ENCODE data around the gene GPR146. TPM values are rescaled to one million over a fixed set of nuclear protein-coding genes. Genes with fewer than 3 reads are reported as not detected.
A peak's percentile ranks its signal among the peaks of the same experiment; 100 is the strongest.

The GPR146 gene
- total RNA-seq, 3 donors from 2014 or later, result 0.21 to 0.52 TPM; not detected in 1

DNA sequence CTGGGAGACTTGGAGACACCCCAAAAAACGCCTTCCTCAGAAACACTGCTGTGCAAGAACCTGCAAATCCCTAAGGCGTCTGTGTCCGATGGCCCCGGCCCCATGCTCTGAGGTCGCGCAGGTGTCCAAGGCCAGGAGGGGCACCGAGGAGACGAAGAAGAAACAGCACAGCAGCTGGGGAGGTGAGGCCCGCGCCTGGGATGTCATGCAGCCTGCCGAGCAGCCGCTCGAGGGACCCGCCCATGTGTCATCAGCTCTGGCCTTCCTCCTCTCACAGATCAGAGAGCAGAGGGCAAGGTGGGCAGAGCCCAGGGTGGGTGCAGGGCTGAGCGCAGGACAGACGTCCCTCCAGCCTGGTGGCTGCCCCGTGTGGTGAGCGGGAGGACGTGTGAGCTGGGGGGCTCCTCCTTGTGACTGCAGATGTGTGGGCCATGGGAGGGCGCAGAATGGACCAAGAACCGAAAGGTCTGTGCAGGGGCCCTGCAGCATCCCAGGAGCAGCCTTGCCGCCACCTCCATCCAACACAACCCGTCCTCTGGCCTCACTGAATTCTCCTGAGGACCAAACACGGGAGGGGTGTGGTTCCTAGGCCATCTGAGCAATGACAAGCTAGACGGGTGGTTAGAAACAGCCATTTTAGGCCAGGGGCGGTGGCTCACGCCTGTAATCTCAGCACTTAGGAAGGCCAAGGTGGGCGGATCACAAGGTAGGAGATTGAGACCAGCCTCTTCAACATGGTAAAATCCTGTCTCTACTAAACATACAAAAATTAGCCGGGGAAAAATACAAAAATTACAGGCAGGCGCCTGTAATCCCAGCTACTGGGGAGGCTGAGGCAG, 30.5 kb downstream of the GPR146 start:
- Mint-ChIP-seq H3K4me3 (no peak overlapping the region), H3K36me3 (ENCODE audit: insufficient read depth) (no peaks in the 10 kb centered on the region), H3K4me1 (ENCODE audit: low read depth) (no peaks in the 10 kb centered on the region), H3K9me3 (no peaks in the 10 kb centered on the region), H3K27me3 (ENCODE audit: low read depth) (no peaks in the 10 kb centered on the region)
- ATAC-seq (no peak), DNase-seq (no peak)

DNA sequence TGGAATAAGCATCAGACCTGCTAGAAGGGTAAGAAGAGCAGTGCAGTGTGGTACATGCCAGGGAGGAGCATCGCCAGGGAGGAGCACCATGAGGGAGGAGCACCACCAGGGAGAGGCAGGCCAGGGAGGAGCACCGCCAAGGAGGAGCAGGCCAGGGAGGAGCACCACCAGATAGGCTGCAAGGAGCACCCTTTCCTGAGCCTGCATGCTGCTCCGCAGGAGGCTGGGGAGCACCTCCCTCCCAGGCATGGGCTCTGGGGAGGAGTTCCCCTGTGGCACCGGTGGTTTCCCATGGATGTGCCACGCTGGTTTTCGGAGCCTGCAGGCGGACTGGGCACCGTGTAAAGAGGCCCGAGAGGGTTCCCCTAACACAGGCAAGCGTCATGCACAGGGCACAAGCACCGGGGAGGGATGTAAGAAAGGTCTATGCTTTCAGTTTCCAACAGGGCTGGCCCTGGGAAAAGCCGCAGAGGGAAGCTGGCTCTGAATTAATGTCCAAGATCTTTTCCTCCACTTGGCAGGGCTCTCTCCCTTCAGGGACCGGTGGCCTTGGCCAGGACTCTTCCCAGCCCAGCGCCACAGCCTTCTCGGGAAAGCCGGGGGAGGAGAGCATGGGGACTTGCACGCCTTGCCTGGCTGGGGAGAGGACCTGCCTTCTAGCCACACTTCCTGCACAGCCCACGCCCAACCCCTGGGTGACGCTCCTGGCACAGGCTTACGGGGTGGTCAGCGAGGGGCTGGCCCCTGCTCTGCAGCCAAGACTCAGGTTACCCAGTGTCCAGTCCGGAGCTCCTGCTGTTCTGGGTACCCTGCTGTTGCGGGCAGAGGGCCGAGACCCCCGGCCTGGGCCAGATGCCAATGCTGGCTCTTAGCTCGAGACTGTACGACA, 32.1 kb downstream of the GPR146 start:
- Mint-ChIP-seq H3K36me3 (ENCODE audit: insufficient read depth) (no peaks in the 10 kb centered on the region), H3K9me3 (no peaks in the 10 kb centered on the region), H3K4me1 (ENCODE audit: low read depth) (no peaks in the 10 kb centered on the region), H3K27me3 (ENCODE audit: low read depth) (no peaks in the 10 kb centered on the region), H3K4me3 (no peak overlapping the region)
- ATAC-seq (no peak), DNase-seq (no peak)

DNA sequence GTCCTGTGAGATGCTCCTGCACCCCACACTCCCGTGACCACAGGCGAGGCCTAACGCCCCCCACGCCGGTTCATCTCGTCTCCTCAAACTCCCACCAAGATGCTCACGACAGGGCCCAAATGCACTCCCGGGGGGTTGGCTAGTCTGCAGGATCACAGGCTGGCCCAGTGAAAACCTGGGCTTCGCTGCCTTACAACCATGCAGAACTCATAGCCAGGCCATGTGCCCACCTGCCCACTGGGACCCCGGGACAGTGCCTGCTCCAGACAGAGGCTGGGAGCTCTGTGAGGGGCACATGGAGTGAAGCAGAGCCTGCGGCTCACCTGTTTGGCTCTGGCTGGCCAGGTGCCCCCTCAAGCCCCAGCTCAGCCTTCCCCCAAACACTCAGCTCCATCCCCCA, 34.2 kb downstream of the GPR146 start:
- DNase-seq (no peak), ATAC-seq (no peak)
- Mint-ChIP-seq H3K4me1 (ENCODE audit: low read depth) (no peaks in the 10 kb centered on the region), H3K36me3 (ENCODE audit: insufficient read depth) (no peaks in the 10 kb centered on the region), H3K4me3 (no peak overlapping the region), H3K27me3 (ENCODE audit: low read depth) (no peaks in the 10 kb centered on the region), H3K9me3 (no peaks in the 10 kb centered on the region)

GRCh38 chr7:1078985-1079384, 34.6 kb downstream of the GPR146 start:
- no peaks in the 10 kb centered on the region for H3K36me3 Mint-ChIP-seq (ENCODE audit: insufficient read depth)
- no peak overlapping the region for H3K4me3 Mint-ChIP-seq
- DNase-seq, result no peak
- no peaks in the 10 kb centered on the region for H3K9me3 Mint-ChIP-seq
- no peaks in the 10 kb centered on the region for H3K27me3 Mint-ChIP-seq (ENCODE audit: low read depth)
- ATAC-seq, result no peak
- no peaks in the 10 kb centered on the region for H3K4me1 Mint-ChIP-seq (ENCODE audit: low read depth)

DNA sequence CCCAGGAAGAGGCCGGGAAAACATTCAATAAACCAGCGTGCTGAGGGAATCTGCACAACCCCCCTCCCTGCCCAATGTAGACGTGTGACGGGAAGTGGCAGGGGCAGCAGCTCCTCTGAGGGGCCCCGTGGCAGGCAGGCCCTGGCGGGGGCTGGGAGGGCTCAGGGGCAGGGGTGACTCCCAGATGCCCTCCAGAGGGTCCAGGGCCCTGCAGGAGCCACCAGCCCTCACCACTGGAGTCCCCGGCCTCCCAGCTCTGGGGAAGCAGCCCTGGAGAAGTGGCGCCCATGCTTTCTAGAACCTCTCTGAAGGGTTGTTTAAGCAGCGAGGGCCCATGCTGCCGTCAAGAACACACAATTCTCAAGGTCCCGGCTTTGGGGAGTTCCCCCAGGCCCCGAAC, 35.2 kb downstream of the GPR146 start:
- DNase-seq, result no peak
- Mint-ChIP-seq H3K9me3 (no peaks in the 10 kb centered on the region), H3K4me1 (ENCODE audit: low read depth) (no peaks in the 10 kb centered on the region), H3K4me3 (no peak overlapping the region), H3K27me3 (ENCODE audit: low read depth) (no peaks in the 10 kb centered on the region), H3K36me3 (ENCODE audit: insufficient read depth) (no peaks in the 10 kb centered on the region)
- ATAC-seq, result no peak

DNA sequence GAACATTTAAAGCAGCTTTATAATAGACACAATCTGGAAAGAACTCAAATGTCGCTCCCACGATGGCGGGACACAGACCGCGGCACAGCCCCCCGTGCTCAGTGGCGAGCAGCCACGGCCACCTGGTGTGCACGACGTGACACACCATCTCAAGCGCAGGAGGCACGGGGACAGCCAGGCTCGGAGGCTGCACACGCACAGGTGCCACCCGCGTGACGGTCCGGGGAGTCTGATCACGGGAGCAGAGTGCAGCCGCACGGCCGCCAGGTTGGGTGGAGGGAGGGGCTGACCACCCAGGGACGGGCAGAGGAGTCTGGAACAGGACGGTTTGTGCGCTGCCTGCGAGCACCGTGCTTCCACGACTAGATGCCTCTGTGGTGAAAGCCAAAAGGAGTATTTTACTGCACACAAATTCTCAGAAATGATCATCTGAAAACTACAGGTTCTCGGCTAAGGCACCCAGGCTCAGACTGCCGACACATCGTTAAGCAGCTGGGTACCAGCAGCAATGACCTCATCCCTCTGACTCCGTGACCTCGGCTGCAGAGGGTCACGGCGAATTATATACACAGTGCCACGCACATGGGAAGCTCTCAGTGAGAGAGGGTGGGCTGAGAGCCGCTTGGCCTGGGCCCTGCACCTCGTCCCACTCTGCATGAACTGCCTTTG, 36.0 kb downstream of the GPR146 start:
- Mint-ChIP-seq H3K4me1 (ENCODE audit: low read depth) (no peaks in the 10 kb centered on the region), H3K27me3 (ENCODE audit: low read depth) (no peaks in the 10 kb centered on the region), H3K9me3 (no peaks in the 10 kb centered on the region), H3K36me3 (ENCODE audit: insufficient read depth) (no peaks in the 10 kb centered on the region), H3K4me3 (no peak overlapping the region)
- ATAC-seq (no peak), DNase-seq (no peak)

DNA sequence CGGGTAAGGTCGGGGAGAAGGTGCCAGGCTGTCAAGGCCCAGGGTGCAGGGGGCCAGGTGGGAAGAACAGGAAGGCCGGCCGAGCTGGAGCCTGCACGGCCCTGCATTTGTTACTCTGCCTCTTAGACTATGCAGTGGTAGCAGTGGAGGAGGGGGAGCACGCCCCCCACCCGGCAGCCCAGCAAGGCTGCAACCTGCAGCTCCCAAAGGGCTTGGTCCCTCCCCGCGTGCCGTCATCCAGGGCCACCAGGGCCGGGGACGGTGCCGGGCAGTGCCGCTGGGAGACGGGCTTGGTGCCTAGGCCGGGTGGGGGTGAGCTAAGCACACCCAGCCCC, 36.5 kb downstream of the GPR146 start:
- Mint-ChIP-seq H3K27me3 (ENCODE audit: low read depth) (no peaks in the 10 kb centered on the region), H3K36me3 (ENCODE audit: insufficient read depth) (no peaks in the 10 kb centered on the region), H3K4me3 (no peak overlapping the region), H3K4me1 (ENCODE audit: low read depth) (no peaks in the 10 kb centered on the region), H3K9me3 (no peaks in the 10 kb centered on the region)
- no peak for ATAC-seq
- no peak for DNase-seq

GRCh38 chr7:1081336-1081735, 37.0 kb downstream of the GPR146 start:
- ATAC-seq, result no peak
- DNase-seq, result no peak
- Mint-ChIP-seq H3K27me3 (ENCODE audit: low read depth) (no peaks in the 10 kb centered on the region), H3K4me3 (no peak overlapping the region), H3K9me3 (no peaks in the 10 kb centered on the region), H3K36me3 (ENCODE audit: insufficient read depth) (no peaks in the 10 kb centered on the region), H3K4me1 (ENCODE audit: low read depth) (no peaks in the 10 kb centered on the region)

DNA sequence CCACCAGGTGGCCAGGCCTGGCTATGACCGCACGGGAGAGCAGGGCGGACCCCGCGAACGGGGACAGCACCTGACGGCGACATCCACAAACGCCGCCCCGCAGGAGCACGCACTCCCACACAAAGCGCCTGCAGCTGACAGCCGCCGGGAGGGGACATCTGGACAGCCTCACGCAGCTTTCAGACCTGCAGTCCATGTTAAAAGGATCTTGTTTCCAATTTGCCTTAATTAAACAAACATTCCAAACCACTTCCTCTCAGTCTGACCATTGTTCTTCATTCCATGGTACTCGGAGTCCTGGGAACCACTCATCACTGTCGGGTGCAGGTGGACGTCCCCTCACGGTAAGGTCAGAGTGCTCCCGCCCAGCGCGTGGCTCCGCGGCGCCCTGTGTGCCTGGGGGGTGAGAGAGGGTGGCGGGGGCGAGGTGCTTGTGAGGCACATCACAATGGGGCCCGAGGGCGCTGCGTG, 37.6 kb downstream of the GPR146 start:
- ATAC-seq (no peak), DNase-seq (no peak)
- Mint-ChIP-seq H3K4me3 (no peak overlapping the region), H3K9me3 (no peaks in the 10 kb centered on the region), H3K36me3 (ENCODE audit: insufficient read depth) (no peaks in the 10 kb centered on the region), H3K27me3 (ENCODE audit: low read depth) (no peaks in the 10 kb centered on the region), H3K4me1 (ENCODE audit: low read depth) (peaks cover under 1% of the 10 kb centered on the region)

DNA sequence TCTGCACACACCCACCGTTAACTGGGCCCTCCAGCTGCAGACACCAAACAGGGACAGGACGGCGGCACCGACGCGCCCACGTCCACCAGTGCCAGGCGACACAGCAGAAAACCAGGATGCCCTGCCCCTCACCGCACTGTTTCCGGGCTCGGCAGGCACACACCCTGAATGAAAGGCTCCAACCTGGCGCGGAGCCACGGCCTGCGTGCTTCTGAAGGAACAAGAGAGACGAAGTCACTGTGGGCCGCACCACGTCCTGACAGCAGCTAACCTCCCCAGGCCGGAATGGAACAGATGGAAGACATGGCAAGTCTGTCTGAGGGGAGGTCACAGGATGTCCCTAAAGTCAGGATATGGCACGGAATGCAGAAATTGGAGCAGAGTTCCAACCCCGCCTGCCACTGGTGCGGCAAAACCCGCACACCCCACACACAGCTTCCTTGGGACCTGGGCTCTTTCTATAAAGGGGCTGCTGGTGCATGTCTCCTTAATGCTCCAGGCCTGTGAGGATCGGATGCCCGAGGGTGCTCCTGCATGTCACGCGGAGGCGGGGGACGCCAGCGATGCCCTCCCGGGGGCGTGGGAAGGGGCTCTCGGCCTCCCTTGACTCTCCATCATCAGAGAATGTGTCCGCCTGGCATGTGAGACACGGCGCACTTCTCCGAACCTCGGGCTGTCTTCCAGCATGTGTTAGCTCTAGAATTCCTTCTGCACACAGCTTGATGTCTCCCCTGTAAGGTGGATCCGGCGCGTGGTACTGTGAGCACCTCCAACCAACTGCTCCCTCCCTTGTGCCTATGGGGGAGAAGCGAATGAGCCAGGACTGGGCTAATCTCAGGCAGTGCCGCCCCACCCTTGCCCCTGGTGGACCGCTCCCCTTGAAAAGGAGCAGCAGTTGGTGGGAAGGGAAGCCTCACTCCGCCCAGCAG, 39.6 kb downstream of the GPR146 start:
- no peaks in the 10 kb centered on the region for H3K36me3 Mint-ChIP-seq (ENCODE audit: insufficient read depth)
- H3K27me3 Mint-ChIP-seq (ENCODE audit: low read depth), result no peaks in the 10 kb centered on the region
- ATAC-seq (no peak), DNase-seq (no peak)
- no peaks in the 10 kb centered on the region for H3K9me3 Mint-ChIP-seq
- peaks cover 7% of the 10 kb centered on the region for H3K4me1 Mint-ChIP-seq (ENCODE audit: low read depth)
- no peak overlapping the region for H3K4me3 Mint-ChIP-seq

DNA sequence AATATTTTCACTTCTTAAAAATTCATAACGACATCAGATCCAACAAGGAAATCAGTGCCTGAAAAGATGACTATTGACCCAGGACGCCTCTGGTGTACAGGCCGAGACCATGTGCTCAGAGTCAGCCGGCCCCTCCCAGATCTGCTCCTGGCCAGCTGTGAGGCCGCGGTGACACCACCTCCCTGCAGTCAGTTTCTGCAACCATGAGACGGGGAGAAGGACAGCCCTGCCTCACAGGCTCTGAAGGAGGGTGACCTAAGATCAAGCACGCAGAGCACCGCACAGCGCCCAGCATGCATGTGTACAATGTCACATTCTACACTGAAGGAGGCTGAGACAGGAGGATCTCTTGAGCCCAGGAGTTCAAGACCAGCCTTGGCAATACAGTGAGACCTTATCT, 40.9 kb downstream of the GPR146 start:
- Mint-ChIP-seq H3K4me3 (no peak overlapping the region), H3K9me3 (no peaks in the 10 kb centered on the region), H3K36me3 (ENCODE audit: insufficient read depth) (no peaks in the 10 kb centered on the region), H3K27me3 (ENCODE audit: low read depth) (no peaks in the 10 kb centered on the region), H3K4me1 (ENCODE audit: low read depth) (peaks cover 7% of the 10 kb centered on the region)
- no peak for ATAC-seq
- no peak for DNase-seq

DNA sequence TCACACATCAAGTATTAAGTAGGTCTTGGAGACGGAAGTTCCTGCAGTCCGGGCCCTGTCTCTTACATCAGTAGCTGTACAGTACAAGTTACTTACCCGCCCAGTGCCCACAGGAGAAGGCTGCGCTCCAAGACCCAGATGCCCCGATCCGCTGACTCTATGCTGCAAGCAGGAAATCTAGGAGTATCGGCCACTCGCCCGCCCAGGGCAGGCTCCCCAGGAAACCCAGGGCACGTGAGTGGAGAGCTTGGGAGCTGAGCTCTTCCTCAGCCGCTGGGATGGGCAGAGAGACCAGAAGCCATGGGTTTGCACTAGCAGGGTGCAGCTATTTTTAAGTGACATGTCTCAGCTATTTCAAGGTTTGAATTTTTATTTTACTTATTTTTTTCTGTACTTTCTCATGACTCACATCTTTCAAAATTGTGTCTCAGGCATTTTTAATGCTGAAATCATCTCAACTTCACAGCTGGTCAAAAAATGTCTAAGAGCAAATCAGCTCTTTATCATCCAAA, 41.6 kb downstream of the GPR146 start:
- H3K36me3 Mint-ChIP-seq (ENCODE audit: insufficient read depth), result no peaks in the 10 kb centered on the region
- H3K9me3 Mint-ChIP-seq, result no peaks in the 10 kb centered on the region
- H3K27me3 Mint-ChIP-seq (ENCODE audit: low read depth), result no peaks in the 10 kb centered on the region
- peaks cover 7% of the 10 kb centered on the region for H3K4me1 Mint-ChIP-seq (ENCODE audit: low read depth)
- no peak for ATAC-seq
- DNase-seq, result no peak
- H3K4me3 Mint-ChIP-seq, result no peak overlapping the region

DNA sequence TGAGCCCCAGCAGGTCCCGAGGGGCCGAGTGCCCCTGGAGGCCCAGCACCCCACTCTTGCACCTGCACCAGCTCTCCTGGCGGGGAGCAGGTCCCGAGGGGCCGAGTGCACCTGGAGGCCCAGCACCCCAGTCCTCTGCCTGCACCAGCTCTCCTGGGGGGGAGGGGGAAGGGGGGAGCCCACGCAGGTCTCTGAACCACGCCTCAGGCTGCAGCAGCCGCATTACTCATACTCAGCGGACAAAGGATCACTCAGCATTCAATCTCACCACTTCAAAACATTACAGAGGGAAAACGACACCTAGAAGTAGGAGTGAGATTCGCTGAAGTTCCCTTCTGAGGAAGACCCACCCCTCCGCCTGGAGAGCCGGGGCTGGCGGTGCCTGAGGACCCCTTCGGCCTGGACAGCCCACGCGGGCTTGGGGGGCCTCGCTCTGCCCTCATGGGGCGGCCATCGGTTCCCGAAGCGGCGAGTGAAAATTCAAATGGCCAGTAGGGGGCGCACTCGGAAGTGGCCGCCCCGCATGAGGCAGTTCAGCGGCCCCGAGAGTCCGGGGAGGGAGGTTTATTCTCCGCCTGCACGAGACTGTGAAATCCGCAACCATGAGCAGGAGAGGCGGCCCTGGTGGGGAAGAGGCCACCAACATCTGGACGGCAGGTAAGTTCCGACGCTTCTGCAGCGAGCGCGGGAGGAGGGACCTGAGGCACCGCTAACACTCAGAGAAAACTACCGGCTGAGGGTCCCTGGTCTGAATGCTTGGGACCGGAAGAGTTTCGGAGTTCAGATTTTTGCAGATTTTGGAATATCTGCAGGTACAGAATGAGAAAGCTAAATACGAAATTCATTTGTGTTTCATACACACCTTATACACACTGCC, 42.5 kb downstream of the GPR146 start:
- peaks cover 7% of the 10 kb centered on the region for H3K4me1 Mint-ChIP-seq (ENCODE audit: low read depth)
- DNase-seq, result peak; percentile 69
- H3K27me3 Mint-ChIP-seq (ENCODE audit: low read depth), result no peaks in the 10 kb centered on the region
- ATAC-seq, result peak; percentile 83 to 84
- peaks cover under 1% of the 10 kb centered on the region for H3K36me3 Mint-ChIP-seq (ENCODE audit: insufficient read depth)
- no peaks in the 10 kb centered on the region for H3K9me3 Mint-ChIP-seq
- peak overlapping the region; percentile 70 for H3K4me3 Mint-ChIP-seq

All from activated T-cell treated with anti-CD3 and anti-CD28 coated beads, Interleukin-2, amount 50 U/mL, for 4 hours (primary cell).